ENCODE measurements around the gene PLCD1. TPM values are rescaled to one million over a fixed set of nuclear protein-coding genes. Genes with fewer than 3 reads are reported as not detected.

PLCD1 gene
- total RNA-seq, 1 experiment from 2014 or later, result 27.1 TPM

DNA sequence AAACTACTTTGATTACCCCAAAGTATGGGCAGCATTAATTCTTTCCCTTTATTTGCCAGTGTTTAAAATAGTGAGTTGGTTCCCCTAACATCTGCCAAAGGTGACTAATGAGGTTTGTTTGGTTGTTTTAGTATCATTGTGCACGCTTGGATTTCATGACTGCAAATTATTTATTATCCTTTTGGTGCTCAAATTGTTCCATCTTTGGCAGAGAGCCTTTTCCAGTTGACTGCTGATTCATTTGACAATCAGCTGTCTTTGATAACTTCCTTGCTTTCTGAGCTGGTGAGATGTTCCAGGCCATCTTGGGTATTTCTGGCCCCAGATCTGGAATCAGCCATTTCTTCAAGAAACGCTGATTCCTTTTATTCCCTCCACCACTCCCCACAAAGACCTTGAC, 18.5 kb upstream of the PLCD1 start:
- Mint-ChIP-seq H3K27ac (no peak overlapping the region), H3K4me1 (no peaks in the 10 kb centered on the region), H3K9me3 (peaks cover 17% of the 10 kb centered on the region in 2 experiments), H3K27me3 (ENCODE audit: low read depth) (peaks cover 25% of the 10 kb centered on the region), H3K4me3 (no peak overlapping the region), H3K36me3 (ENCODE audit: insufficient read depth in 1 of 3, low read depth in 3 of 3) (peaks cover 6 to 10% (median 6%) of the 10 kb centered on the region in 3 experiments; a peak in 6 of 7 replicates)
- Histone ChIP-seq H3K18ac (ENCODE audit: insufficient read length, low read depth, low read length) (no peak overlapping the region), H2BK120ac (ENCODE audit: low read depth, low read length, poor library complexity, severe bottlenecking) (no peak overlapping the region), H4K5ac (ENCODE audit: insufficient read length, low read depth, low read length) (no peak overlapping the region), H2AFZ (ENCODE audit: low read length) (no peak overlapping the region), H3T11ph (ENCODE audit: low read length) (no peak overlapping the region), H3K9ac (ENCODE audit: extremely low read depth, insufficient read length, low read length) (no peak overlapping the region), H2AK5ac (ENCODE audit: insufficient read length, low read length) (no peak overlapping the region), H4K91ac (ENCODE audit: insufficient read length, low read depth, low read length) (no peak overlapping the region), H2BK15ac (ENCODE audit: low read depth, low read length) (no peak overlapping the region), H4K20me1 (ENCODE audit: control insufficient read depth, insufficient read depth, insufficient read length) (no peaks in the 10 kb centered on the region), H3K14ac (ENCODE audit: insufficient read depth, low read length) (no peak overlapping the region), H3K79me1 (ENCODE audit: insufficient read depth, low read depth, low read length, poor library complexity, severe bottlenecking) (no peaks in the 10 kb centered on the region), H2BK12ac (ENCODE audit: insufficient read length, low read depth, low read length) (no peak overlapping the region), H3K27me3 (ENCODE audit: insufficient read depth, low read length) (no peaks in the 10 kb centered on the region), H2BK5ac (ENCODE audit: insufficient read length, low read length) (no peak overlapping the region), H3K23me2 (ENCODE audit: insufficient read length, low read depth, low read length, poor library complexity, severe bottlenecking) (no peaks in the 10 kb centered on the region), H3K27ac (ENCODE audit: insufficient read length, low read depth, low read length) (no peak overlapping the region), H3K23ac (ENCODE audit: insufficient read length, low read depth, low read length) (no peak overlapping the region), H3K56ac (ENCODE audit: insufficient read length, low read depth, low read length) (no peak overlapping the region), H3K79me2 (ENCODE audit: insufficient read depth, low read length) (no peaks in the 10 kb centered on the region), H3K4me1 (ENCODE audit: insufficient read depth, low read length) (no peaks in the 10 kb centered on the region), H3K4me2 (ENCODE audit: insufficient read depth, insufficient read length, low read length) (no peak overlapping the region), H3K9me3 (ENCODE audit: control insufficient read depth, low read depth, low read length) (peaks cover 8% of the 10 kb centered on the region), H2BK20ac (ENCODE audit: low read depth, low read length, poor library complexity, severe bottlenecking) (no peak overlapping the region), H3K4ac (ENCODE audit: low read depth, low read length) (no peak overlapping the region), H4K8ac (replicated peaks; ENCODE audit: insufficient read length, low read depth, low read length) (no peak overlapping the region)
- no CpG with 5 or more reads among the region's 2 CpGs for WGBS (ENCODE audit: extremely low coverage, insufficient read length, low lambda C conversion rate)
- TF ChIP-seq, protein P1, sequence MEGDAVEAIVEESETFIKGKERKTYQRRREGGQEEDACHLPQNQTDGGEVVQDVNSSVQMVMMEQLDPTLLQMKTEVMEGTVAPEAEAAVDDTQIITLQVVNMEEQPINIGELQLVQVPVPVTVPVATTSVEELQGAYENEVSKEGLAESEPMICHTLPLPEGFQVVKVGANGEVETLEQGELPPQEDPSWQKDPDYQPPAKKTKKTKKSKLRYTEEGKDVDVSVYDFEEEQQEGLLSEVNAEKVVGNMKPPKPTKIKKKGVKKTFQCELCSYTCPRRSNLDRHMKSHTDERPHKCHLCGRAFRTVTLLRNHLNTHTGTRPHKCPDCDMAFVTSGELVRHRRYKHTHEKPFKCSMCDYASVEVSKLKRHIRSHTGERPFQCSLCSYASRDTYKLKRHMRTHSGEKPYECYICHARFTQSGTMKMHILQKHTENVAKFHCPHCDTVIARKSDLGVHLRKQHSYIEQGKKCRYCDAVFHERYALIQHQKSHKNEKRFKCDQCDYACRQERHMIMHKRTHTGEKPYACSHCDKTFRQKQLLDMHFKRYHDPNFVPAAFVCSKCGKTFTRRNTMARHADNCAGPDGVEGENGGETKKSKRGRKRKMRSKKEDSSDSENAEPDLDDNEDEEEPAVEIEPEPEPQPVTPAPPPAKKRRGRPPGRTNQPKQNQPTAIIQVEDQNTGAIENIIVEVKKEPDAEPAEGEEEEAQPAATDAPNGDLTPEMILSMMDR (conservative IDR thresholded peaks at IDR 0.05), result no peak
- DNase-seq, result no peak

Data from H9 (cell line).